ENCODE data around the gene PLCG2.

- no peak for TF ChIP-seq CTCF (IDR thresholded peaks at IDR 0.05; ENCODE audit: insufficient read depth, low read length)
- TF ChIP-seq POLR2AphosphoS5 (IDR thresholded peaks at IDR 0.05; ENCODE audit: low read depth), result no peak
- no peak for TF ChIP-seq REST (IDR thresholded peaks at IDR 0.05; ENCODE audit: insufficient replicate concordance, low read depth)
- TF ChIP-seq GABPA (IDR thresholded peaks at IDR 0.05; ENCODE audit: low read depth), result no peak
- no peak for TF ChIP-seq SPI1 (IDR thresholded peaks at IDR 0.05; ENCODE audit: borderline replicate concordance, low read depth)
Observed at GRCh38 chr16:81834868-81835267, 55.8 kb downstream of the PLCG2 start.
